Astrocyte of the hippocampus (primary cell): ENCODE data around the gene FOXA1.
A peak's percentile ranks its signal among the peaks of the same experiment; 100 is the strongest.
"Not testable (repeated sequence)": the region's sequence is repeated elsewhere in the genome, so short reads cannot be mapped to it uniquely, and the experiment has no call there.

Experiments
- DNase-seq: peaks from one replicate; pipeline ENCODE4 v3.0.0; 2011; ENCODE audit warnings: low read depth, low spot score

FOXA1 gene

DNA sequence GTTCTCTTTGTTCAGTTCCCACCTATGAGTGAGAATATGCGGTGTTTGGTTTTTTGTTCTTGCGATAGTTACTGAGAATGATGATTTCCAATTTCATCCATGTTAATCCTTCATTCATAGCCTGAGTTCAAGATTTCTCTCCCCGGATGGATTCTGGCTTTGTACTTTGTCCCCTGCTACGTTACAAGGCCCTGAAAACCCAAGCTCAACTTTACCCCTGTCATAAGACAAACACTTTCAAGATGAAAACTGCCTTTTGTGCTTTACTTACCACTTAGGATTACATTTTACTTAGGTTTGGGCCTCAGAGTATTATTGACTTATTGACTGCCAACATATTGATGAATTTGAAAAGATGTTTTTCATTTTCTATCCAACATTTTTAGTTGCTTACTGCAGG is 36.3 kb downstream of the FOXA1 start:
- DNase-seq, result no peak

DNA sequence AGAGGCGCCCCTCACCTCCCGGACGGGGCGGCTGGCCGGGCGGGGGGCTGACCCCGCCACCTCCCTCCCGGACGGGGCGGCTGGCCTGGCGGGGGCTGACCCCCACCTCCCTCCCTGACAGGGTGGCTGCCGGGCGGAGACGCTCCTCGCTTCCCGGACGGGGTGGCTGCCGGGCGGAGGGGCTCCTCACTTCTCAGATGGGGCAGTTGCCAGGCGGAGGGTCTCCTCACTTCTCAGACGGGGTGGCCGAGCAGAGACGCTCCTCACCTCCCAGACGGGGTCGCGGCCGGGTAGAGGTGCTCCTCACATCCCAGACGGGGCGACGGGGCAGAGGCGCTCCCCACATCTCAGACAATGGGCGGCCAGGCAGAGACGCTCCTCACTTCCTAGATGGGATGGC is 39.5 kb downstream of the FOXA1 start:
- DNase-seq, result not testable (repeated sequence)

DNA sequence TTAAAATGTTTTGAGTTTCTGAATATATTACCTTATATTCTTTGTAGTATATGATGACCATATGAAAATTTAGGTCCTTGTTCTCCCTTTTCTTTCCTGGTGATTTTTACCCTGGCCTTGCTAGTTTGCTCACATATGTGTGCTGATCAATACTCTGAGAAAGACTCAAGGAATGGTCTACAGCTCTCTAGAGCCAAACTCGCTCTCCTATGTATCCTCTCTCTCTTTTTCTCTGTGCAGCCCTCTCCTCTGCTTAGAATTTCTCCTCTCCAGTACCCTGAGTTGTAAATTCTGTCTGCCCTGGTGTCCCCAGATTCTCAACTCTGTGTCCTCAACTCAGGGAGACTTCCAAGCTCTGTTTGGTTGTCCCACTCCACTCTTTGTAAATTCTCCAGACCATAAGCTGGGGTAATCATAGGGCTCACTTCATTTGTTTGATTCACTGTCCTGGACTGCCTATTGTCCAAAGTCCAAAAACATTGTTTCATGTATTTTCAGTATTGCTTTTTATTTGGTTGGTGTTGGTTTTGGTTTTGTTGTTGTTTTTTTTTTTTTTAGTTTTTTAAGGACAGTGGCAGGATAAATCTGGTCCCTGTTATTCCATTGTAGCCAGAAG is 41.0 kb downstream of the FOXA1 start:
- no peak for DNase-seq

DNA sequence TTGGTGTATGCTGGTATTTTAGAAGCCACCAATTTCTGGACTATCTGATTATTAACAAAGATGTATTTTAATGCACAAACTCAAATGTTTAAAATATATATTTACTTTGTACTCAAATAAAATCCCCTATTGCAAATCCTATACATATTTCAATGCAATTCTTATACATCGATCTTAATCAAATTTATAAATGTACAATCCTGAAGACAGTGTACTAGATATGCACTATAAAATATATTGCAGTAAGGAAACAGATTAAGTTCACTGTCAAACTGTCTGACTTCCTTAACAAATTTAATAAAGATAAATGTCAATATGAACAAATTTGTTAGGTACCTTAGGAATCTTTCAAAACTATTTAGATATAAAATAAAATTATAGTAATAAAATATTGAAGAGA is 43.9 kb downstream of the FOXA1 start:
- DNase-seq, result no peak

DNA sequence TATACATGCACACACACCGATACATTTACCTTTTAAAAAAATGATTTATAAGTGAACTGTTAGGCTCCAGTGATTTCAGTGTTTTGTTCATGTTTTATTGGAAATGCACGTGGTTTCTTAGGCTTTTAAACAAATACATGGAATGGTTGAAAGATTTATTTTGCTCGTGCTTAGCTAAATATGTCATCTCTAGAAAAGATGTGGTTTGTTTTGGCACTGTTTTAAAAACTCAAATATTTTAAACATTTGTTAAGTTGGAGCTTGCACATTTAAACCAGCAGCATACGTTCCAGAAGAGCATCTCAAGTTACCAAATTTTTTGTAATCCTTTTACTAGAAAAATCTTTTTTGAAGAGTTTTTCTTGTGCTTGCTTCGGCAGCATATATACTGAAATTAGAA is 44.5 kb downstream of the FOXA1 start:
- DNase-seq, result peak; percentile 34

DNA sequence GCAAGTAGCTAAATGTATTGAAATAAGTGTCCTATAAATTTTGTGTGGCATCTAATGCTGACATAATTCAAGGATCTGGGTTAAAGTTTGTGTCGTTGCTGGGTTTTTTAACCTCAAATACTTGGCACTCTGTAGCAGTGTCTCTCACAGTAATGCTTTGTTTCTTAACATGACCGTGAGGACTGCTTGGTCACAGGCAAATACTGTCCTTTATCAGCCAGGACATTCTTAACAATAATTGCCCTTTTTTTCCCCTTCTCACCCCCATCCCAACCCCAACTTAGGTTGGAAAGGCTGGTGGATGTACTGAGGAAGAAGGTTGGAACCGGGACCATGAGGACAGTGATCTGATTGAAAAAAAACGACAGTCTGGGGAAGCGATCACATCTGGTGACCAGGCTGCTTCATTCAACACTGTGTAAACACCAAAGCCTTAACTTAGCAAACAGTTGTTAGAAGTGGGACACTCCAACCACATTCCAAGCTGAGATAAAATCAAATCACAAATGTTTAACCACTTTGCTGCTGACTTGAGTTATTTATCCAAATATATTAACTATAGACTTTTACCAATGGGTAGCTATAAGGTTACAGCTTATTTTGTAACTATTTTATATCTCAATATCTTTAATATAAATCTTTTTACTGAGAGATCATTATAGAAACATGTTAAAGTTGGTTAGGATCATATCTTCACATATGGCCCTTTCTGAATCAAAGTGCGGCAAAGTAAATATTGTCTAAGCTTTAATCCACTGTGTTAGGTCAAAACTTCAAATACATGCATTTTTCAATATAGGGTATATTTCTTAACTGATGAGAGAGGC is 48.2 kb downstream of the FOXA1 start:
- DNase-seq, result no peak

DNA sequence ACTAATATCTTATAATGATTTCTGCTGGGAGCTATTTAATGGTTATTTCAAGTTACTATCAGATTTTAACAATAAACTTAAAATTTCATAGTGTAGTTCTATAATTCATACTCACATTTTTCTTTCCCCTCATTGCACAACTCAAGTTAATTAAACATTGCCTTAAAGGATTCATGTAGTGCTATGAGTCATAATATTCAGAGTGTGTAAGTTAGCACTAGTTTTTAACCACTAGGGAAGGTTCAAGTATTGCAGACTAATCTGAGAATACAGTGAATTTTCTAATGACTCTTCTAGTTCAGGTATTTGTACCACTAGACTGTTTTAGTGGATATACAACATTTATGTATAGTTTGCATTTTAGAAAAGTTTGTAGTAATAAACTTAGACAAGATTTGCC is 49.9 kb downstream of the FOXA1 start:
- no peak for DNase-seq

DNA sequence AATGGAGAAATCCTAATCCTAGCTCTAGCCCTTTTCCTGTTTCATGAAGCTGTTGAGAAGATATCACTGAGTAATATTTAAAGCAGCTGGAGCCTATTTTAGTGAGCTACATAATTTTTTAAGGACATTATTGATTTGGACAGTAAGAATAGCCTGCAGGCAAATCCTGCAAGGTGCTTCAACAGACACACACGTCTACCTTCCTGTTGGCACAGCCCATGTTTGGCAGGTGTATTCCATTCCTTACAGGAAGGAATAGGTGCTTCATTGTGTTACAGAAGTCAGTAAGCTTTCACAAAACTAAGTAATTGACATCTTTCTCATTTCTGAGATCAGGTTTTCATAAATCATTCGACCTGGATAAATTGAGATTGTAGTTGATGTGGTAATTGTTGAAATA is 50.6 kb downstream of the FOXA1 start:
- no peak for DNase-seq

DNA sequence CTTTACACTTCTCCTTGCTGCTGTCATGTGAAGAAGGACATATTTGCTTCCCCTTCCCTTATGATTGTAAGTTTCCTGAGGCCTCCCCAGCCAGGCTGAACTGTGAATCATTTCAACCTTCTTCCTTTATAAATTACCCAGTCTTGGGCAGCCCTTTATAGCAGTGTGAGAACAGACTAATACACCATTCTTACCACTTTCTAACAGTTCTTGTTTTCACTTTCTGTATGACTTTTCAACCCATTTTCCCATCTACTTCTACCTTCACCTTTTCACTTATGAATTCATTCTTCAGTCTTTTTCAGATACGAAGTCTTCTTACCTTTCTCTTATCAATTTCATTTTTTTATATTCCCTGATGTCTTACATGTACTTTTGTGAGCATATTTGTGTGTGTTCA is 55.1 kb downstream of the FOXA1 start:
- DNase-seq, result no peak
